NCI-H2107 treated with DMSO at 0.1 percent for 48 hours (cell line): Measurements from ENCODE around the gene MED9.
A peak's percentile ranks its signal among the peaks of the same experiment; 100 is the strongest.

Source experiments
- DNase-seq: peaks from one replicate; lab custom pipeline; 2025; ENCODE audit not compliant: unreplicated experiment; lab: John Stamatoyannopoulos, UW

The MED9 gene

GRCh38 chr17:17535957-17536356, 59.2 kb downstream of the MED9 start:
- DNase-seq, result no peak

- no peak for DNase-seq
Observed at GRCh38 chr17:17536702-17537101, 59.9 kb downstream of the MED9 start.

GRCh38 chr17:17537311-17538099, 60.7 kb downstream of the MED9 start:
- DNase-seq, result no peak

DNA sequence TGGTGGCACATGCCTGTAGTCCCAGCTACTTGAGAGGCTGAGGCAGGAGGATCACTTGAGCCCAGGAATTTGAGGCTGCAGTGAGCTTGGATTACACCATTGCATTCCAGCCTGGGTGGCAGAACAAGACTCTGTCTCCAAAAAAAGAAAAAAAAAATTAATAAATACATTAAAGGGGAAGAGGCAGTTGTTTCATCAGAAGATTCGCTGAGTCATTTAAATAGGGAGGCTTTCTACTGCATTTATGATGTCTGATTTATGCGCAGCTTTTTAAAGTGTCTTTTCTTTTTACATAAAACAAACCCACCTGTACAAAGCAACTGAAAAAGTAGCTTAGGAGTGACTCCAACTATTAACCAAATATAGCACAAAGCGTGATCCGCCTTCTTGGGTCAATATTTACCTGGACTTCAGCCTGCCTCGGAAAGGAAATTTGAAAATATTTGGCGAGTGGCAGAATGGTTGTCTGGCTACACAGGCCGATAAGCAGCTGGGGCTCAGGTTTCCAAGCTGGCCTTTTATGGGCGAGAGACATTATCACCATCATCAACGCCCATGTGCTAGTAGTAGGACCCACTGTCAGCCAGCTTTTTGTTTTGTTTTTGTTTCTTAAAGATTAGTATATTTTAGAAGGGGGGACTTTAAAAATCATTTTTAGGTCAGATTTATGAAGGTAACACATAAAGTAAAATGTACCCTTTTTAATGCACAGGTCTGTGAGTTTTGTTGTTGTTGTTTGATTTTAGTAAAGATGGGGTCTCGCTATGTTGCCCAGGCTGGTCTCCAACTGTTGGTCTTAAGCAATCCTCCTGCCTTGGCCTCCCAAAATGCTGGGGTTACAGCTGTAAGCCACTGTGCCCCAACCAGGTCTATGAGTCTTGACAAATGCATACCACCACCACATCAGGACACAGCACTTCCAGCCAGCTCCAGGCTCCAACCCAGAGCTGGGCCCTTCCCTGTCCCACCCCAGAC, 61.9 kb downstream of the MED9 start:
- peak; percentile 67 for DNase-seq

GRCh38 chr17:17539591-17539990, 62.8 kb downstream of the MED9 start:
- no peak for DNase-seq

- DNase-seq, result no peak
Observed at GRCh38 chr17:17540278-17540906, 63.6 kb downstream of the MED9 start.

- no peak for DNase-seq
Observed at GRCh38 chr17:17540935-17541639, 64.3 kb downstream of the MED9 start.

GRCh38 chr17:17541640-17542001, 64.8 kb downstream of the MED9 start:
- no peak for DNase-seq
